Panc1 (cell line): ENCODE results near the gene CARMIL1.

Experiments
- CTCF ChIP-seq: fragments of 450-650 bp; IDR thresholded peaks from 2 replicates; pipeline ENCODE4 v1.5.1; 2017; ENCODE audit warnings: mild to moderate bottlenecking
- POLR2AphosphoS5 ChIP-seq: IDR thresholded peaks from 2 replicates; pipeline ENCODE4 v1.6.1; 2012; ENCODE audit warnings: mild to moderate bottlenecking, low read depth, low read length, moderate library complexity
- SIN3A ChIP-seq: IDR thresholded peaks from 2 replicates; pipeline ENCODE4 v1.6.1; 2012; ENCODE audit warnings: low read depth, mild to moderate bottlenecking, low read length, moderate library complexity, borderline replicate concordance; ENCODE audit not compliant: insufficient read depth
- TF ChIP-seq, protein P1 (sequence below), 2 experiments: IDR thresholded peaks; 2 replicates each; pipeline ENCODE4 v1.6.1; 2011 to 2012; ENCODE audit warnings: low read depth in 2 of 2, control low read depth in 1 of 2, low read length in 1 of 2, mild to moderate bottlenecking in 1 of 2, moderate library complexity in 1 of 2; ENCODE audit not compliant: insufficient read depth in 1 of 2

DNA sequence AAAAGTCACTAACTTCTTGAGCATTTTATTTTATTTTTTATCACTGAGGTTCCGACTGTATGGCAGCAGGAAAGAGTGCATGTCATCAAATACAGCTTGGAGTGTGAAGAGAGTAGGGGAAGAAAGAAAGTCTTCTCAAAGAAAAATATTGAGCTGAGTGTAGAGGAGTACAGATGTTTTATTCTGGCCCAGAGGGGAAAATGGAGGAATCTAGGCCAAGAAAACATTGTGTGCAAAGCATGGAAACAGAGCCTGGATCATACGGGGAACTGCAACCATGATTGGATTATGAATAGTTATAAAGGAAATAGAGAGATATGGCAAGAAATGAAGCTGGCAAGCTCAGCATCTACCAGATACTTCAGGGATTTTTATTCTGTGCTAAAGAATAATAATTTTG is 268.6 kb downstream of the CARMIL1 start:
- no peak for TF ChIP-seq CTCF
- TF ChIP-seq, protein P1, sequence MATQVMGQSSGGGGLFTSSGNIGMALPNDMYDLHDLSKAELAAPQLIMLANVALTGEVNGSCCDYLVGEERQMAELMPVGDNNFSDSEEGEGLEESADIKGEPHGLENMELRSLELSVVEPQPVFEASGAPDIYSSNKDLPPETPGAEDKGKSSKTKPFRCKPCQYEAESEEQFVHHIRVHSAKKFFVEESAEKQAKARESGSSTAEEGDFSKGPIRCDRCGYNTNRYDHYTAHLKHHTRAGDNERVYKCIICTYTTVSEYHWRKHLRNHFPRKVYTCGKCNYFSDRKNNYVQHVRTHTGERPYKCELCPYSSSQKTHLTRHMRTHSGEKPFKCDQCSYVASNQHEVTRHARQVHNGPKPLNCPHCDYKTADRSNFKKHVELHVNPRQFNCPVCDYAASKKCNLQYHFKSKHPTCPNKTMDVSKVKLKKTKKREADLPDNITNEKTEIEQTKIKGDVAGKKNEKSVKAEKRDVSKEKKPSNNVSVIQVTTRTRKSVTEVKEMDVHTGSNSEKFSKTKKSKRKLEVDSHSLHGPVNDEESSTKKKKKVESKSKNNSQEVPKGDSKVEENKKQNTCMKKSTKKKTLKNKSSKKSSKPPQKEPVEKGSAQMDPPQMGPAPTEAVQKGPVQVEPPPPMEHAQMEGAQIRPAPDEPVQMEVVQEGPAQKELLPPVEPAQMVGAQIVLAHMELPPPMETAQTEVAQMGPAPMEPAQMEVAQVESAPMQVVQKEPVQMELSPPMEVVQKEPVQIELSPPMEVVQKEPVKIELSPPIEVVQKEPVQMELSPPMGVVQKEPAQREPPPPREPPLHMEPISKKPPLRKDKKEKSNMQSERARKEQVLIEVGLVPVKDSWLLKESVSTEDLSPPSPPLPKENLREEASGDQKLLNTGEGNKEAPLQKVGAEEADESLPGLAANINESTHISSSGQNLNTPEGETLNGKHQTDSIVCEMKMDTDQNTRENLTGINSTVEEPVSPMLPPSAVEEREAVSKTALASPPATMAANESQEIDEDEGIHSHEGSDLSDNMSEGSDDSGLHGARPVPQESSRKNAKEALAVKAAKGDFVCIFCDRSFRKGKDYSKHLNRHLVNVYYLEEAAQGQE (IDR thresholded peaks at IDR 0.05; ENCODE audit: insufficient read depth in 1 of 2, low read depth in 2 of 2, low read length in 1 of 2) = no peak
- no peak for TF ChIP-seq SIN3A
- no peak for TF ChIP-seq POLR2AphosphoS5
